ENCODE data around the gene REXO5.

GRCh38 chr16:20868890-20869289, 62.6 kb downstream of the REXO5 start:
- no peak for TF ChIP-seq ZNF274 (IDR thresholded peaks at IDR 0.05; ENCODE audit: low read depth, low read length)
- TF ChIP-seq YY1 (IDR thresholded peaks at IDR 0.05; ENCODE audit: insufficient read depth, insufficient read length), result no peak

Data from NT2/D1 (cell line).